Keratinocyte (primary cell): ENCODE results near the gene IQSEC3. TPM values are rescaled to one million over a fixed set of nuclear protein-coding genes. Genes with fewer than 3 reads are reported as not detected.

Experiments used
- DNase-seq: peaks from one replicate; pipeline ENCODE4 v3.0.0-alpha.2; 2011; ENCODE audit warnings: low read depth, missing footprints, low spot score
- FAIRE-seq: peaks from 2 replicates; lab custom pipeline; 2011; peaks lifted over from hg19 to GRCh38; lab: Jason Lieb, UNC
- H2AFZ ChIP-seq: 2 replicates; pipeline ENCODE4 v1.6.0; 2012; ENCODE audit warnings: low read length, control low read depth, inconsistent platforms; ENCODE audit not compliant: control insufficient read depth
- H3K27ac ChIP-seq: 2 replicates; pipeline ENCODE4 v1.5.1; 2011; ENCODE audit warnings: low read length; ENCODE audit not compliant: control insufficient read depth, insufficient read depth
- H3K27me3 ChIP-seq: 3 replicates; pipeline ENCODE4 v1.6.0; 2011; ENCODE audit warnings: low read length; ENCODE audit not compliant: control insufficient read depth, insufficient read depth; ENCODE audit errors: extremely low read depth
- H3K36me3 ChIP-seq, 2 experiments: 2 replicates in 1 of 2; 3 replicates in 1 of 2; pipeline ENCODE4 v1.5.1; 2011; ENCODE audit warnings: low read length in 2 of 2, mild to moderate bottlenecking in 1 of 2; ENCODE audit not compliant: control insufficient read depth in 2 of 2, insufficient read depth in 2 of 2; ENCODE audit errors: extremely low read depth in 1 of 2
- H3K4me1 ChIP-seq: 3 replicates; pipeline ENCODE4 v1.5.1; 2011; ENCODE audit warnings: low read length; ENCODE audit not compliant: control insufficient read depth, insufficient read depth; ENCODE audit errors: extremely low read depth
- H3K4me2 ChIP-seq: 3 replicates; pipeline ENCODE4 v1.6.0; 2011; ENCODE audit warnings: low read depth, low read length; ENCODE audit not compliant: control insufficient read depth, insufficient read depth; ENCODE audit errors: extremely low read depth
- H3K4me3 ChIP-seq, 3 experiments: fragments of 200-600 bp in 1 of 3; sonication (generic) in 1 of 3; 2 replicates in 2 of 3; 3 replicates in 1 of 3; pipeline ENCODE4 v1.5.1; 2011 to 2016; ENCODE audit warnings: low read length in 3 of 3, mild to moderate bottlenecking in 3 of 3, control low read depth in 2 of 3, inconsistent platforms in 1 of 3, low read depth in 1 of 3, mixed read lengths in 1 of 3, mixed run types in 1 of 3, moderate library complexity in 1 of 3; ENCODE audit not compliant: control insufficient read depth in 2 of 3, insufficient read depth in 2 of 3; ENCODE audit errors: extremely low read depth in 1 of 3
- H3K79me2 ChIP-seq: 2 replicates; pipeline ENCODE4 v1.6.0; 2012; ENCODE audit warnings: low read length; ENCODE audit not compliant: control insufficient read depth, insufficient read depth
- H3K9ac ChIP-seq: 3 replicates; pipeline ENCODE4 v1.6.0; 2011; ENCODE audit warnings: low read length; ENCODE audit not compliant: control insufficient read depth, insufficient read depth; ENCODE audit errors: extremely low read depth
- H3K9me1 ChIP-seq: 3 replicates; pipeline ENCODE4 v1.6.0; 2011; ENCODE audit warnings: low read length; ENCODE audit not compliant: control insufficient read depth, insufficient read depth; ENCODE audit errors: extremely low read depth
- H3K9me3 ChIP-seq: 2 replicates; pipeline ENCODE4 v1.5.1; 2012; ENCODE audit warnings: low read depth, low read length; ENCODE audit not compliant: control insufficient read depth
- H4K20me1 ChIP-seq: 3 replicates; pipeline ENCODE4 v1.6.0; 2011; ENCODE audit warnings: low read length; ENCODE audit not compliant: control insufficient read depth, insufficient read depth; ENCODE audit errors: extremely low read depth
- EZH2 ChIP-seq: IDR thresholded peaks from one replicate; pipeline ENCODE4 v1.6.1; 2012; ENCODE audit warnings: inconsistent platforms, mild to moderate bottlenecking, low read length, moderate library complexity
- dilution Hi-C: fragments of 300-500 bp; cut with MboI; formaldehyde crosslinking; loops from one replicate; pipeline ENCODE4 v1.7.0; 2020; ENCODE audit warnings: low sequenced_read_pairs; ENCODE audit not compliant: extremely low pct_ligation_motif_present
- polyA plus RNA-seq, 5 experiments: library from polyadenylated mRNA; depleted of rRNA in 3 of 5; stranded (reverse) in 3 of 5; stranded (forward) in 1 of 5; unstranded in 1 of 5; fragments of >200 nt; gene quantifications; 1 replicate in 1 of 5; 2 replicates in 3 of 5; 3 replicates in 1 of 5; pipeline versions ENCODE4 v1.2.1 to v1.2.3, GENCODE V29; 2011 to 2012; ENCODE audit warnings: missing spikeins in 2 of 5, low read depth in 1 of 5, low replicate concordance in 1 of 5
- TF ChIP-seq, protein P1 (sequence below), 3 experiments: IDR thresholded peaks in 1 of 3; conservative IDR thresholded peaks in 1 of 3; optimal IDR thresholded peaks in 1 of 3; 2 replicates in 2 of 3; 3 replicates in 1 of 3; pipeline versions ENCODE3 to v1.5.1; 2011; ENCODE audit warnings: low read length in 3 of 3, mild to moderate bottlenecking in 3 of 3, moderate library complexity in 2 of 3, control low read depth in 1 of 3, inconsistent platforms in 1 of 3; ENCODE audit not compliant: insufficient read depth in 2 of 3; ENCODE audit errors: extremely low read depth in 1 of 3

The IQSEC3 gene
- polyA plus RNA-seq, 1 donor (not counting 4 experiments of a cell fraction or from before 2014, with no cell fraction given), result not detected

DNA sequence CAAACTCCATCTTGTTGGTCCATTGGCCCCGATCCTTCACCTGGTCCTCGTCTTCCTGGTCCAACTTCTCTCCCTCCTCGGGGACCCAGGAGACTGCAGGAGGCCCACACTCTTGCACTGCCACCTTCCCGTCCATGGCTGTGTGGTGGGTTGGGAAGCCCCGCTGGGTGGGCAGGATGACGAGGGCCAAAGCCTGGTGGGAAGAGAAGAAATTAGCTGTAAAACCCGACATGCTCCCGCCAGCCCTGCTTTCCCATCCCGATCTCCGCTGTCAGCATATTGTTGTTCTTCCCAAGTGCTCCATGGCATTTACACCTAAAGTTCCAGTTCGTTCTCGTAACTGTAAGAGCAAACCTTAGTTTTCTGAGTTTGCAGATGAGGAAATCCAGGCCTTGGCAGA lies 143.3 kb downstream of the IQSEC3 start:
- FAIRE-seq, result no peak
- TF ChIP-seq EZH2, result no peak
- TF ChIP-seq, protein P1, sequence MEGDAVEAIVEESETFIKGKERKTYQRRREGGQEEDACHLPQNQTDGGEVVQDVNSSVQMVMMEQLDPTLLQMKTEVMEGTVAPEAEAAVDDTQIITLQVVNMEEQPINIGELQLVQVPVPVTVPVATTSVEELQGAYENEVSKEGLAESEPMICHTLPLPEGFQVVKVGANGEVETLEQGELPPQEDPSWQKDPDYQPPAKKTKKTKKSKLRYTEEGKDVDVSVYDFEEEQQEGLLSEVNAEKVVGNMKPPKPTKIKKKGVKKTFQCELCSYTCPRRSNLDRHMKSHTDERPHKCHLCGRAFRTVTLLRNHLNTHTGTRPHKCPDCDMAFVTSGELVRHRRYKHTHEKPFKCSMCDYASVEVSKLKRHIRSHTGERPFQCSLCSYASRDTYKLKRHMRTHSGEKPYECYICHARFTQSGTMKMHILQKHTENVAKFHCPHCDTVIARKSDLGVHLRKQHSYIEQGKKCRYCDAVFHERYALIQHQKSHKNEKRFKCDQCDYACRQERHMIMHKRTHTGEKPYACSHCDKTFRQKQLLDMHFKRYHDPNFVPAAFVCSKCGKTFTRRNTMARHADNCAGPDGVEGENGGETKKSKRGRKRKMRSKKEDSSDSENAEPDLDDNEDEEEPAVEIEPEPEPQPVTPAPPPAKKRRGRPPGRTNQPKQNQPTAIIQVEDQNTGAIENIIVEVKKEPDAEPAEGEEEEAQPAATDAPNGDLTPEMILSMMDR (optimal IDR thresholded peaks at IDR 0.05 in 1 of 3, IDR thresholded peaks at IDR 0.05 in 1 of 3, conservative IDR thresholded peaks at IDR 0.05 in 1 of 3; ENCODE audit: extremely low read depth in 1 of 3, insufficient read depth in 2 of 3, low read length in 3 of 3), result no peak

DNA sequence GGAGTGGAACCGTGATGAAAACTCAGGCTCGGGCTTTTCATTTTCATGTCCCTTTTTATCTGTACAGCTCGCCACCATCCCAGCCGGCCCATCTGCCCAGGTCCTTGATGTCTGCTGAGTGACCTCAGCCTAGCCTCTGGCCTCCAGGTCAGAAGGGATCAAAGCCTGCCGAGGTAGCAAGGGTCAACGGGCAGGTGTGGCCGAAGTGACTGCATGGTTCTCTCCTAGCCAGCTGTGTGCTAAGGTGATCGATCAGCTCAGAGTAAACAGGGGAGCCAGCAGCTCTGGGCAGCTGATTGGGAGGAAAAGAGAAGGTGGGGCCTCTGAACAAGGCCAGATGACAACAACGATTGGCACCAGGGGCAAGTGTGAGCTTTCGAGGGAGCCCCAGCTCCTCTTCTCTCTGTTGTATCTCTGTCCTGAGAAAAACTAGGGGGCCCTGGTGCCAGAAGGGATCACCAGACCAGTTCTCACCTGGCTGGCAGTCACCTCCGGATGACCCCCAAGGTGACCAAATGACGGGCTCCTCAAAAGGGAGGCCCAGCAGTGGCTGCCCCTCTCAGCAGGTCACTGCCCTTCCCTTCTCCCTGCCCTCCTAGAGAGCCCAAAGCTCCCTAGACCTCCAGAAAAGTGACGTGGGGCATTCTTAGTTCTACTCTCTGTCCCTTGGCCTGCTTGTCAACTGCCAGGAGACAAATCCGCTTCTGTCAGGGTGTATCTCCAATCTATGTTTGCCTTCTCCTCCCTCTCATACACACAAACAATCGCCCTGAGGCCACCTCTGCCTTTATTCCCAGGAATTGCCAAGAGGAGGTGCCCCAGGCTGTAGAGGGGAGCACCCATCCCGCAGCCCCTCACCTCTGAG lies 143.9 kb downstream of the IQSEC3 start:
- H4K20me1 ChIP-seq, result no peaks in the 10 kb centered on the region
- H3K4me1 ChIP-seq, result no peaks in the 10 kb centered on the region
- dilution Hi-C loops, result no loop called here
- no peak overlapping the region for H3K27ac ChIP-seq
- H3K4me3 ChIP-seq, result no peak overlapping the region
- no peaks in the 10 kb centered on the region for H3K36me3 ChIP-seq
- H3K9me3 ChIP-seq, result no peaks in the 10 kb centered on the region
- H2AFZ ChIP-seq, result no peak overlapping the region
- H3K9me1 ChIP-seq, result no peaks in the 10 kb centered on the region
- H3K4me2 ChIP-seq, result no peak overlapping the region
- no peak for DNase-seq
- H3K27me3 ChIP-seq, result peaks cover 29% of the 10 kb centered on the region
- H3K79me2 ChIP-seq, result no peaks in the 10 kb centered on the region
- TF ChIP-seq EZH2, result no peak
- TF ChIP-seq, protein P1 (optimal IDR thresholded peaks at IDR 0.05 in 1 of 3, IDR thresholded peaks at IDR 0.05 in 1 of 3, conservative IDR thresholded peaks at IDR 0.05 in 1 of 3; ENCODE audit: extremely low read depth in 1 of 3, insufficient read depth in 2 of 3, low read length in 3 of 3), result no peak
- FAIRE-seq, result no peak
- no peak overlapping the region for H3K9ac ChIP-seq

More for the DNA sequence above, 143.3 kb downstream of the IQSEC3 start:
- Histone ChIP-seq H3K9me1 (no peaks in the 10 kb centered on the region), H4K20me1 (no peaks in the 10 kb centered on the region), H3K9ac (no peak overlapping the region), H3K9me3 (no peaks in the 10 kb centered on the region), H3K27me3 (peaks cover 27% of the 10 kb centered on the region), H3K4me1 (no peaks in the 10 kb centered on the region), H3K4me3 (no peak overlapping the region), H3K79me2 (no peaks in the 10 kb centered on the region), H3K27ac (no peak overlapping the region), H3K36me3 (no peaks in the 10 kb centered on the region), H2AFZ (no peak overlapping the region), H3K4me2 (no peak overlapping the region)
- dilution Hi-C loops, result no loop called here
- DNase-seq, result no peak
